Endothelial cell of umbilical vein (primary cell): Measurements from ENCODE around the gene PACSIN2. TPM values are rescaled to one million over a fixed set of nuclear protein-coding genes. Genes with fewer than 3 reads are reported as not detected.

Experiments
- BruUV-seq: library from RNA; stranded (reverse); fragments of 400-500 nt; replicated peaks from 2 replicates; lab custom pipeline; 2021; lab: Mats Ljungman, UMichigan
- CTCF ChIA-PET: fragments of 300-600, 350-600 bp; sonication (Branson Sonifier 250); formaldehyde crosslinking; loops from one replicate; lab custom pipeline; 2021; ENCODE audit warnings: antibody characterized with exemption, inconsistent platforms; lab: Charles Lee
- POLR2A ChIA-PET: fragments of 300-600, 350-600 bp; sonication (Branson Sonifier 250); formaldehyde crosslinking; loops from one replicate; lab custom pipeline; 2021; ENCODE audit warnings: antibody characterized with exemption, inconsistent platforms; lab: Charles Lee
- DNase-seq: peaks from one replicate; pipeline ENCODE4 v3.0.0-alpha.2; 2011; ENCODE audit warnings: low read depth, low spot score
- FAIRE-seq: peaks from 2 replicates; lab custom pipeline; 2011; peaks lifted over from hg19 to GRCh38; lab: Jason Lieb, UNC
- H2AFZ ChIP-seq: 2 replicates; pipeline ENCODE4 v1.6.0; 2012; ENCODE audit warnings: low read depth, low read length, control low read depth, inconsistent platforms
- H3K27ac ChIP-seq: 2 replicates; pipeline ENCODE4 v1.5.1; 2011; ENCODE audit warnings: low read depth, mild to moderate bottlenecking, control low read depth, low read length, moderate library complexity; ENCODE audit not compliant: insufficient read depth
- H3K27me3 ChIP-seq, 2 experiments: 2 replicates each; pipeline versions ENCODE4 v1.6.0 to v1.6.1; 2011; ENCODE audit warnings: low read length in 2 of 2, mixed read lengths in 1 of 2; ENCODE audit not compliant: control insufficient read depth in 2 of 2, insufficient read depth in 2 of 2
- H3K36me3 ChIP-seq, 2 experiments: 2 replicates in 1 of 2; 3 replicates in 1 of 2; pipeline ENCODE4 v1.5.1; 2011; ENCODE audit warnings: low read length in 2 of 2, mild to moderate bottlenecking in 1 of 2, moderate library complexity in 1 of 2; ENCODE audit not compliant: control insufficient read depth in 2 of 2, insufficient read depth in 2 of 2; ENCODE audit errors: extremely low read depth in 1 of 2
- H3K4me1 ChIP-seq: 3 replicates; pipeline ENCODE4 v1.5.1; 2011; ENCODE audit warnings: mild to moderate bottlenecking, low read length; ENCODE audit not compliant: control insufficient read depth, insufficient read depth; ENCODE audit errors: extremely low read depth
- H3K4me2 ChIP-seq: 2 replicates; pipeline ENCODE4 v1.6.1; 2011; ENCODE audit warnings: low read length, control low read depth, mixed read lengths; ENCODE audit not compliant: insufficient read depth
- H3K4me3 ChIP-seq, 3 experiments: fragments of 200-600 bp in 1 of 3; sonication (generic), shearing (Covaris generic) in 1 of 3; replicated peaks in 1 of 3; 2 replicates each; pipeline ENCODE4 v1.5.1; 2011 to 2016; ENCODE audit warnings: control low read depth in 3 of 3, low read length in 3 of 3, mild to moderate bottlenecking in 2 of 3, inconsistent platforms in 1 of 3, low read depth in 1 of 3, moderate library complexity in 1 of 3; ENCODE audit not compliant: insufficient read depth in 1 of 3
- H3K79me2 ChIP-seq: 2 replicates; pipeline ENCODE4 v1.6.0; 2012; ENCODE audit warnings: low read length, inconsistent platforms; ENCODE audit not compliant: control insufficient read depth, insufficient read depth
- H3K9ac ChIP-seq: replicated peaks from 2 replicates; pipeline ENCODE3; 2011; ENCODE audit warnings: low read length, control low read depth; ENCODE audit not compliant: insufficient read depth; ENCODE audit errors: extremely low read depth
- H3K9me1 ChIP-seq: replicated peaks from 3 replicates; pipeline ENCODE4 v1.6.0; 2011; ENCODE audit warnings: mild to moderate bottlenecking, low read length; ENCODE audit not compliant: control insufficient read depth, insufficient read depth; ENCODE audit errors: extremely low read depth
- H3K9me3 ChIP-seq: replicated peaks from 2 replicates; pipeline ENCODE4 v1.5.1; 2012; ENCODE audit warnings: low read length, inconsistent platforms; ENCODE audit not compliant: control insufficient read depth, insufficient read depth
- H4K20me1 ChIP-seq: replicated peaks from 2 replicates; pipeline ENCODE3; 2011; ENCODE audit warnings: mild to moderate bottlenecking, low read length; ENCODE audit not compliant: control insufficient read depth, insufficient read depth; ENCODE audit errors: extremely low read depth
- EZH2 ChIP-seq: IDR thresholded peaks from 2 replicates; pipeline ENCODE4 v1.6.1; 2012; ENCODE audit warnings: borderline replicate concordance, low read depth, mild to moderate bottlenecking, moderate library complexity, low read length, inconsistent platforms; ENCODE audit not compliant: severe bottlenecking
- FOS ChIP-seq: IDR thresholded peaks from 2 replicates; pipeline ENCODE4 v1.6.1; 2011; ENCODE audit warnings: mild to moderate bottlenecking, low read length, moderate library complexity, borderline replicate concordance; ENCODE audit not compliant: insufficient read depth
- GATA2 ChIP-seq: IDR thresholded peaks from 2 replicates; pipeline ENCODE4 v1.7.0; 2011; ENCODE audit warnings: low read depth, mild to moderate bottlenecking, moderate library complexity, mixed read lengths, low read length; ENCODE audit not compliant: insufficient read length, insufficient read depth
- JUN ChIP-seq: IDR thresholded peaks from 2 replicates; pipeline ENCODE4 v1.6.1; 2011; ENCODE audit warnings: borderline replicate concordance, low read depth; ENCODE audit not compliant: insufficient read length, insufficient read depth
- MYC ChIP-seq: IDR thresholded peaks from one replicate; pipeline ENCODE4 v1.6.1; 2011; ENCODE audit warnings: mild to moderate bottlenecking, low read depth, low read length
- POLR2A ChIP-seq: IDR thresholded peaks from 2 replicates; pipeline ENCODE4 v1.6.1; 2012; ENCODE audit warnings: low read depth, mild to moderate bottlenecking, control low read depth, low read length
- POLR2AphosphoS5 ChIP-seq: IDR thresholded peaks from 2 replicates; pipeline ENCODE4 v1.6.1; 2012; ENCODE audit warnings: low read depth, mild to moderate bottlenecking, control low read depth, low read length, moderate library complexity; ENCODE audit not compliant: insufficient read depth
- dilution Hi-C: fragments of 300-500 bp; cut with MboI; formaldehyde crosslinking; loops from one replicate; pipeline ENCODE4 v1.15.0; 2019; ENCODE audit warnings: low sequenced_read_pairs; ENCODE audit not compliant: extremely low pct_ligation_motif_present
- intact Hi-C: fragments of 100-400 bp; cut with micrococcal nuclease; formaldehyde crosslinking; loops from one replicate; pipeline ENCODE4 v1.10.0; 2022
- polyA plus RNA-seq, 4 experiments: library from polyadenylated mRNA; depleted of rRNA in 3 of 4; stranded (reverse) in 3 of 4; unstranded in 1 of 4; fragments of >200 nt; gene quantifications; 2 replicates each; pipeline versions ENCODE4 v1.2.1 to v1.2.3, GENCODE V29; 2011 to 2012; ENCODE audit warnings: missing spikeins in 1 of 4
- total RNA-seq: library from RNA; stranded (reverse); gene quantifications from 2 replicates; pipeline ENCODE4 v1.2.3, GENCODE V29; 2021
- TF ChIP-seq, protein P1 (sequence below): IDR thresholded peaks from 2 replicates; pipeline ENCODE4 v1.6.1; 2011; ENCODE audit not compliant: insufficient read depth, insufficient read length
- TF ChIP-seq, protein P2 (sequence below), 2 donors: IDR thresholded peaks; 1 replicate in 1 of 2; 2 replicates in 1 of 2; pipeline ENCODE4 v1.5.1; 2011; ENCODE audit warnings: low read length in 2 of 2, mild to moderate bottlenecking in 2 of 2, moderate library complexity in 2 of 2, control low read depth in 1 of 2, inconsistent platforms in 1 of 2, low read depth in 1 of 2; ENCODE audit not compliant: insufficient read depth in 1 of 2; ENCODE audit errors: extremely low read depth in 1 of 2

PACSIN2 gene
- total and polyA plus RNA-seq, 2 donors (not counting 3 experiments of a cell fraction or from before 2014, with no cell fraction given): 46.2 to 64.5 TPM

DNA sequence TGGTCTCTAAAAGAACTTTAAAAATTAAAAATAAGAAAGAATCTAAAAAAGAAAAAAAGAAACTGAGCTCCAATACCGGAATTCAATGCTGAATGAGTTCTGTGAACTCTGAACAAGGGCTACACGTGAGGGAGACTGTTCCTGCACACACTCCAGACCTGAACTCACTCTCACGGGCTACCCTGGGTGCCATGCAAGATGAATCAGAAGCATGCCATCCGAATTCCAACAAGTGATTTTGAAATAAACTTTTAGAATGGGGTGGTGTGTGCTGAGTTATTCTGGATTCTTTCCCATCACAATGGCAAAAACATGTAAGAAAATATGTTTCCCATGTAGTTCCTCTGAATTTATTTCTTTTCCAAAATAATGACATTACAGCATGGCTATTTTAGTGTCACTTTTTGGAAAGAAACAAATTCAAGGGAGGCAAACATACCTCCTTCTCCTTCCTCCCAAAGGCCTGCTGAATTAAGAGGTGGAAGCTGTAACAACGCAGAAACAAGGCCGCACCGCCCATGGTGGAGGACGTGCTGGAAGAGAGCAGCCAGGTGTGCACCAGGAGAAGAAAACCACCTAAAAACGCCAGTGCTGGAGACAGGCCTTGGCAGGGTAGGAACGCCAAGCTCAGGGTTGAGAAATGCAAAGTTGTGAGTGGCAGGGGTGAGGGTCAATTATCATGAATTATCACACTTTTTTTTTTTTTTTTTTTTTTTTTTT is 94.7 kb downstream of the PACSIN2 start:
- peaks cover 20% of the 10 kb centered on the region for H3K79me2 ChIP-seq
- H3K9me3 ChIP-seq: no peaks in the 10 kb centered on the region
- no peak overlapping the region for H2AFZ ChIP-seq
- no peaks in the 10 kb centered on the region for H3K36me3 ChIP-seq
- H3K4me1 ChIP-seq: peaks cover 14% of the 10 kb centered on the region
- ChIA-PET CTCF (interaction anchor here (0.6 to 1.5 kb wide), 3 partner anchors 8 to 114 kb away, joined by 3 to 5 read pairs (median 4); no protein-coding TSS in a partner anchor), POLR2A (interaction anchor here (0.7 kb wide), 1 partner anchor 39 kb away, joined by 4 read pairs; no protein-coding TSS in a partner anchor)
- H3K4me2 ChIP-seq: no peak overlapping the region
- dilution Hi-C loops (no loop called here), intact Hi-C loops (loop anchor here (5.0 kb wide), 1 partner anchor 97 kb away; the partner anchor contains the start of gene PACSIN2)
- H3K27me3 ChIP-seq: no peaks in the 10 kb centered on the region
- TF ChIP-seq EZH2 (no peak), POLR2A (no peak), POLR2AphosphoS5 (no peak), MYC (no peak), JUN (no peak), FOS (no peak), GATA2 (no peak)
- TF ChIP-seq, protein P1, sequence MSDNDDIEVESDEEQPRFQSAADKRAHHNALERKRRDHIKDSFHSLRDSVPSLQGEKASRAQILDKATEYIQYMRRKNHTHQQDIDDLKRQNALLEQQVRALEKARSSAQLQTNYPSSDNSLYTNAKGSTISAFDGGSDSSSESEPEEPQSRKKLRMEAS: no peak
- TF ChIP-seq, protein P2, sequence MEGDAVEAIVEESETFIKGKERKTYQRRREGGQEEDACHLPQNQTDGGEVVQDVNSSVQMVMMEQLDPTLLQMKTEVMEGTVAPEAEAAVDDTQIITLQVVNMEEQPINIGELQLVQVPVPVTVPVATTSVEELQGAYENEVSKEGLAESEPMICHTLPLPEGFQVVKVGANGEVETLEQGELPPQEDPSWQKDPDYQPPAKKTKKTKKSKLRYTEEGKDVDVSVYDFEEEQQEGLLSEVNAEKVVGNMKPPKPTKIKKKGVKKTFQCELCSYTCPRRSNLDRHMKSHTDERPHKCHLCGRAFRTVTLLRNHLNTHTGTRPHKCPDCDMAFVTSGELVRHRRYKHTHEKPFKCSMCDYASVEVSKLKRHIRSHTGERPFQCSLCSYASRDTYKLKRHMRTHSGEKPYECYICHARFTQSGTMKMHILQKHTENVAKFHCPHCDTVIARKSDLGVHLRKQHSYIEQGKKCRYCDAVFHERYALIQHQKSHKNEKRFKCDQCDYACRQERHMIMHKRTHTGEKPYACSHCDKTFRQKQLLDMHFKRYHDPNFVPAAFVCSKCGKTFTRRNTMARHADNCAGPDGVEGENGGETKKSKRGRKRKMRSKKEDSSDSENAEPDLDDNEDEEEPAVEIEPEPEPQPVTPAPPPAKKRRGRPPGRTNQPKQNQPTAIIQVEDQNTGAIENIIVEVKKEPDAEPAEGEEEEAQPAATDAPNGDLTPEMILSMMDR (IDR thresholded peaks at IDR 0.05; ENCODE audit: extremely low read depth in 1 of 2, insufficient read depth in 1 of 2, low read depth in 1 of 2, low read length in 2 of 2): no peak
- no peaks in the 10 kb centered on the region for H4K20me1 ChIP-seq
- no peak overlapping the region for H3K9ac ChIP-seq
- DNase-seq: no peak
- no TSS peak for BruUV-seq
- FAIRE-seq: no peak
- H3K9me1 ChIP-seq: no peaks in the 10 kb centered on the region
- no peak overlapping the region for H3K27ac ChIP-seq
- H3K4me3 ChIP-seq: no peak overlapping the region
